ENCODE results near the gene MYL3. TPM values are rescaled to one million over a fixed set of nuclear protein-coding genes. Genes with fewer than 3 reads are reported as not detected.
"Not testable (repeated sequence)": the region's sequence is repeated elsewhere in the genome, so short reads cannot be mapped to it uniquely, and the experiment has no call there.

MYL3 gene
- total and polyA plus RNA-seq, 2 experiments from 2014 or later = not detected

DNA sequence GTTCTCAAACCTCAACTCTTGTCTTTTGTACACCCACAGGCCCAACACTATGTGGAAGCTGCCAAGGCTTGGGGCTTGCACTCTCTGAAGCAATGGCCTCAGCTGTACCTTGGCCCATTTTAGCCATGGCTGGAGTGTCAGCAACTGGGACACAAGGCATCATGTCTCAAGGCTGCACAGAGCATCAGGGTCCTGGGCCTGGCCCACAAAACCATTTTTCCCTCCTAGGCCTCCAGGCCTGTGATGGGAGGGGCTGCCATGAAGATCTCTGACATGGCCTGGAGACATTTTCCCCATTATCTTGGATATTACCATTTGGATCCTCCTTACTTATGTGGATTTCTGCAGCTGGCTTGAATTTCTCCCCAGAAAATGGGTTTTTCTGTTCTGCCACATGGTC, 39.9 kb downstream of the MYL3 start:
- H3K9me2 ChIP-seq (ENCODE audit: insufficient read depth); H3K36me3 ChIP-seq (ENCODE audit: insufficient read depth); H3K4me3 ChIP-seq; ATAC-seq; DNase-seq (ENCODE audit: low spot score); H3K27ac Mint-ChIP-seq; H3K4me3 Mint-ChIP-seq; H3K27me3 Mint-ChIP-seq (ENCODE audit: insufficient read depth, low read depth, poor library complexity); H3K27ac ChIP-seq (ENCODE audit: low read depth); H3K4me1 Mint-ChIP-seq; H3K4me2 ChIP-seq; H3K4me1 ChIP-seq (ENCODE audit: insufficient read depth); H3K27me3 ChIP-seq (ENCODE audit: insufficient read depth); H3F3A ChIP-seq (replicated peaks; ENCODE audit: low read depth); H4K20me1 ChIP-seq (replicated peaks; ENCODE audit: insufficient read depth); H3K79me2 ChIP-seq (replicated peaks; ENCODE audit: insufficient read depth); H2AFZ ChIP-seq: not testable (repeated sequence)
- H3K36me3 Mint-ChIP-seq (ENCODE audit: low read depth) = peaks cover 20% of the 10 kb centered on the region
- peaks cover 39% of the 10 kb centered on the region for H3K9me3 Mint-ChIP-seq

DNA sequence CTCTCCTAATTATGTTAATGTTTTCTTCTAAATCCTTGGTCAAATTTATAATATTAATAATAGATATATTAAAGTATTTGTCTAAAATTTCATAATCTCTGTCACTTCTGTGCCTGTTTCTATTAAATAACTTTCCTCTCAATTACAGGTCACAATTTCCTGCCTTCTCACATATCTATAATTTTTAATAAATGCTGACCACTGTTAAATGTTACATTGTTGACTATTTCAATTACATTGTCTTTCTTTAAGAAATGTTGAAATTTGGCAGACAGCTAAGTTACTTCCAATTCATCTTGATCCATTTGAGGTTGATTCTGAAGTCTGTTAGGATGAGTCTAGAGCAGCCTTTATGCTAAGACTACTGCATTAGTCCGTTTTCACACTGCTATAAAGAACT, 41.7 kb downstream of the MYL3 start:
- H3K4me1 ChIP-seq (ENCODE audit: insufficient read depth) = no peaks in the 10 kb centered on the region
- no peak overlapping the region for H3K27ac ChIP-seq (ENCODE audit: low read depth)
- ATAC-seq (no peak), DNase-seq (ENCODE audit: low spot score) (no peak)
- Mint-ChIP-seq H3K27me3 (ENCODE audit: insufficient read depth, low read depth, poor library complexity) (no peaks in the 10 kb centered on the region), H3K9me3 (peaks cover 39% of the 10 kb centered on the region), H3K4me3 (no peak overlapping the region), H3K36me3 (ENCODE audit: low read depth) (peaks cover 20% of the 10 kb centered on the region), H3K27ac (no peak overlapping the region), H3K4me1 (peaks cover 3% of the 10 kb centered on the region; the same call in 2 of the 3 replicates)
- H3F3A ChIP-seq (replicated peaks; ENCODE audit: low read depth) = no peaks in the 10 kb centered on the region
- H3K27me3 ChIP-seq (ENCODE audit: insufficient read depth) = no peaks in the 10 kb centered on the region
- TF ChIP-seq, protein P1, sequence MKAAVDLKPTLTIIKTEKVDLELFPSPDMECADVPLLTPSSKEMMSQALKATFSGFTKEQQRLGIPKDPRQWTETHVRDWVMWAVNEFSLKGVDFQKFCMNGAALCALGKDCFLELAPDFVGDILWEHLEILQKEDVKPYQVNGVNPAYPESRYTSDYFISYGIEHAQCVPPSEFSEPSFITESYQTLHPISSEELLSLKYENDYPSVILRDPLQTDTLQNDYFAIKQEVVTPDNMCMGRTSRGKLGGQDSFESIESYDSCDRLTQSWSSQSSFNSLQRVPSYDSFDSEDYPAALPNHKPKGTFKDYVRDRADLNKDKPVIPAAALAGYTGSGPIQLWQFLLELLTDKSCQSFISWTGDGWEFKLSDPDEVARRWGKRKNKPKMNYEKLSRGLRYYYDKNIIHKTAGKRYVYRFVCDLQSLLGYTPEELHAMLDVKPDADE (IDR thresholded peaks at IDR 0.05) = no peak
- TF ChIP-seq EZH2 (IDR thresholded peaks at IDR 0.05; ENCODE audit: low read depth, unreplicated experiment) (no peak), POLR2AphosphoS5 (IDR thresholded peaks at IDR 0.05; ENCODE audit: low read depth) (no peak), JUNB (IDR thresholded peaks at IDR 0.05; ENCODE audit: unreplicated experiment) (no peak), STAT1 (IDR thresholded peaks at IDR 0.05; ENCODE audit: unreplicated experiment) (no peak), ZNF114 (CRISPR knock-in tag; IDR thresholded peaks at IDR 0.05) (no peak), ZNF331 (CRISPR knock-in tag; IDR thresholded peaks at IDR 0.05; ENCODE audit: low read depth) (no peak)
- no peaks in the 10 kb centered on the region for H3K9me2 ChIP-seq (ENCODE audit: insufficient read depth)
- H3K4me3 ChIP-seq = no peak overlapping the region
- no peaks in the 10 kb centered on the region for H4K20me1 ChIP-seq (replicated peaks; ENCODE audit: insufficient read depth)
- H3K4me2 ChIP-seq = no peak overlapping the region
- H3K36me3 ChIP-seq (ENCODE audit: insufficient read depth) = peaks cover 8% of the 10 kb centered on the region; the same call in 1 of the 2 replicates
- H2AFZ ChIP-seq = no peak overlapping the region
- no peaks in the 10 kb centered on the region for H3K79me2 ChIP-seq (replicated peaks; ENCODE audit: insufficient read depth)

DNA sequence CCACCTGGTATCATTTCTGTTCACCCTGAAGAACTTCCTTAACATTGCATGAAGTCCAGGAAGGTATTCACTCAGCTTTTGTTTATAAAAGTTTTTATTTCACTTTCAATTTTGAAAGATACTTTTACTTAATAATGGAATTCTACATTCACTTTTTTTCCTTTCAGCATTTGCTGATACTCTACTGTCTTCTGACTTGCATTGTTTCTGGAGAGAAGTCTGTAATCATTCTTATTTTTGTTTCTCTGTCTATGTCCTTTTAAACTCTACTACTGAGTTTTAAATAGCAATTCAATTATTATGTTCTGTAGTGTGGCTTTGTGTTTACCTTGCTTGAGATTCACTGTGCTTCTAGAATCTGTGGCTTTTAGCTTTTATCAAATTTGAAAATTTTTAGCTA, 42.4 kb downstream of the MYL3 start:
- H3K27me3 Mint-ChIP-seq (ENCODE audit: insufficient read depth, low read depth, poor library complexity) = no peaks in the 10 kb centered on the region
- Histone ChIP-seq H3K27ac (ENCODE audit: low read depth) (no peak overlapping the region), H3K4me3 (no peak overlapping the region), H3F3A (replicated peaks; ENCODE audit: low read depth) (no peaks in the 10 kb centered on the region), H3K4me1 (ENCODE audit: insufficient read depth) (no peaks in the 10 kb centered on the region), H3K79me2 (replicated peaks; ENCODE audit: insufficient read depth) (no peaks in the 10 kb centered on the region), H4K20me1 (replicated peaks; ENCODE audit: insufficient read depth) (no peaks in the 10 kb centered on the region), H3K4me2 (no peak overlapping the region), H3K36me3 (ENCODE audit: insufficient read depth) (peaks cover 8% of the 10 kb centered on the region; the same call in 1 of the 2 replicates), H2AFZ (no peak overlapping the region), H3K27me3 (ENCODE audit: insufficient read depth) (no peaks in the 10 kb centered on the region), H3K9me2 (ENCODE audit: insufficient read depth) (no peaks in the 10 kb centered on the region)
- H3K4me1 Mint-ChIP-seq = peaks cover 3% of the 10 kb centered on the region; the same call in 2 of the 3 replicates
- no peak overlapping the region for H3K27ac Mint-ChIP-seq
- no peak for TF ChIP-seq EZH2phosphoT487 (IDR thresholded peaks at IDR 0.05; ENCODE audit: unreplicated experiment)
- no peak overlapping the region for H3K4me3 Mint-ChIP-seq
- peaks cover 39% of the 10 kb centered on the region for H3K9me3 Mint-ChIP-seq
- H3K36me3 Mint-ChIP-seq (ENCODE audit: low read depth) = peaks cover 20% of the 10 kb centered on the region
- no peak for ATAC-seq
- DNase-seq (ENCODE audit: low spot score) = no peak
